NCI-H2029 (cell line): ENCODE measurements around the gene SIL1.
A peak's percentile ranks its signal among the peaks of the same experiment; 100 is the strongest.
"Not testable (repeated sequence)": the region's sequence is repeated elsewhere in the genome, so short reads cannot be mapped to it uniquely, and the experiment has no call there.

Experiments used
- DNase-seq: peaks from one replicate; lab custom pipeline; 2025; lab: John Stamatoyannopoulos, UW

The SIL1 gene

DNA sequence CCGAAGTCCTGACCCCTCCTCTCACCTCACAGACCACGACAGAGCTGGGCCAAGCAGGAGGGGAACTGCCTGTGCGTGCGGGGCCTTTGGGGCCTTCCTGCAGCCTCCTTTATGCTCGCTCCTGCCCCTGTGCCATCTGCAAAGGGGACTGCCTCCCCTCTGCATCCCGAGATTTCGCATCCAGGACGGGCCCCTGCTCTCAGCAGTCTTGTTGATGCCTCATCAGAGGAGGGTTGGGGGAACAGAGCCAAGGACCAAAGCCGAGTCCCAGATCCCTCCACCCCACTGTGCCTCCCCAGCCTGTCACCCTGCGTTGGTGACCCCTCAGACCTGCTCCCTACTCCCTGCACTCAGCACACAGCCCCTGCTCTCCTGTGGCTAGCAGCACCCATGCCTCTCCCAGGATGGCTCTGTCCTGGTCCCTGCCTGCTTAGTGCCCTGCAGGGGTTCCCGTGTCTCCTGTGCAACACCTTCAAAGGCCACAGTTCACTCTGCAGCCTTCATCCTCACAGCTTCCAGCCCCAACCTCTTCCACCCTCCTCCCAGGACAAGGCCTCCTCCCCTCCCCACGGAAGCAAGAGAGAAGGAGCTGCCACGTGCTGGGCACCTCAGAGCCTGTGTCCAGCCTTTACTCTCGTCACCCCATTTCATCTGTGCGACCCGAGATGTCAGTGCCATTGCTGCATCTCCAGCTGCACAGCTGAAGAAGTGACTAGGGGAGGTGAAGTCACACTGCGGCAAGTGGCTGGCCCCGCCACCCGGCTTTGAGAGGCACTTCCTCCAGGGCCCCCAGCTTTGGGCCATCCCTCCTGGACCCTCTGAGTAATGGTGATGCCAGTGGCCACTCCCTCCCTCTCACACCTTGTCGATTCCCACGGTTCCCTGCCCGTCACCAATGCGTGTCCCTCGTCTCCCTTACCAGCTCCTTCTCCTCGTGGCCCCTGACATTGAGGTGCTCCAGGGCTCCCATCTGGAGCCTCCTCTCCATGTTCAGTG is 260.5 kb downstream of the SIL1 start:
- DNase-seq: no peak

DNA sequence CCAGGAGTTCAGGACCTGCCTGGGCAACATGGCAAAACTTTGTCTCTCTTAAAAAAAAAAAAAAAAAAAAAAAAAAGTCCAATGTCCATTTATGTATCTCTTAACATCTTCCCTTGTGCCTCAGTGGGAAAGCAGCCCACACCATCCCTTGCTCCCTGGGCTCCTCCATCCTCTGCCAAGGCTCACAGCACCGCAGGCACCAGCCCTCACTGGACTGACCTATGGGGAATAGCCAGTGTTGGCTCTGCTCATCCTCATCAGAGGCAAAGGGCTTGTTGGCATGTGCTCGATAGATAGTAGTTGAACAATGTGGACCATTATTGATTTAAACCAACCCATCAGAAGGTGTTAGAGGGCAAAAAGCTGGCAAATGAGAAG is 261.2 kb downstream of the SIL1 start:
- no peak for DNase-seq

DNA sequence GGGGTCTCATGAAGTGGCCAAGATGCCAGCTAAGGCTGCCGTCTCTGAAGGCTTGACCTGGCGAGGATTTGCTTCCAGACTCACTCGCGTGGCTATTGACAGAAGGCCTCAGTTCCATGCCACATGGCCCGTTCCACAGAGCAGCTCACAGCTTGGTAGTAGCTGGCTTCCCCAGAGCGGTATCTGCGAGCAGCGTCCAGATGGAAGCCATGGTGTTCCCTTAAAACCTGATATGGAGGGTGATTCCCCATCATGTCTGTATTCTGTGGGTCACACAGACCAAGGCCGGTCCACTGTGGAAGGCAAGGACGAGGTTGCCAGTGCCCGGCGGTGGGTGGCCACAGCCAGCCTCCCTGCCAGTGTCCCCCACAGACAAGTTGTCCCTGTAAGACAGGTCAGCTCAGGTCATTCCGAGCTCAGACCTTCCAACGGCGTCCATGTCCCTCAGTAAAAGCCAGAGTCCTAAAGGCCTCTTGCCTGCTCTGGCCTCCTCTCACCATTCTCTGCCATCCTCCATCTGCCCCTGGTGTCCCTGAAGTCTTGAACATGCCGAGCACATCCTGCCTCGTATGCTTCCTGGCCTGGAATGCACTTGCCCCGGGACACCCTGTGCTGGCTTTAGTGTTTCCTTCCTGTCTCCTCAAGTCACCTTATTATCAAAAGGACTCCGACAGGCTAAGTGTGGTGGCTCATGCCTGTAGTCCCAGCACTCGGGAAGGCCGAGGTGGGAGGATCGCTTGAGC is 261.8 kb downstream of the SIL1 start:
- no peak for DNase-seq

DNA sequence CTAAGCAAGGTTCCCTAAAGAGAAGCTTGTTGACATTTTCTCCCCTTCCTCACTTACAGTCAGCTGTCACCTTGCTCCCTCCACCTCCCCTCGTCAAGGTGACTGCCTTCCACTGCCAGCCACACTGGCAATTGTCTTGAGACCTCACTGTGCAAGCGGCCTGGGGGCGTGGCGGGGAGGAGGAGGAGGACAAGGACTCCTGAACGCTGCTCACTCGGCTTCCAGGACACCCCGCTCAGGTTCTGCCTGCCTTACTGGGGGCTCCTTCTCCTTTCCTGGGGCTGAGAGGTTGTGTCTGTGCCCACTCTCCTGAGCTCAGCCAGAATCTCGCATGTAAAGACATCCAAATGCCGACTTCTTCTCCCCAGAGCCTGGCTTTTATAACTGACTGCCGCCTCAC is 262.7 kb downstream of the SIL1 start:
- DNase-seq: no peak

DNA sequence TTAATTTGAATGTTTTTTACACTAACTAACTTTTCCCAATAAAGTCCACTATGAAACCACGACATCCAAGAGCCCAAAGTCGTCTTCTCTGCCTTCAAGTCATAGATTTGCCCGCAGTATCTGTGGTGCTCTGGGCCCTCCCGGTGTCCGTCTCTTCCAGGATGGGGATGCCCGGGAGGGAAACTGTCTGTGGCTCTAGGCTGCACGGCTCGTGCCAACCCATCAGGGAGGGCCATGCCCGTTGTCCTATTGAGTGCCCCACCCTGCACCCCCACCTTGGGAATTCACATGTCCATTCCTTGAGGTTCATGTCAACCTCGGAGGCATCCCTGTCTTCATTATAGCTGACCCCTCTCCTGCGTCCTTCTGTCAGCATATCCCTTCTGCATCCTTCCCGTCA is 263.2 kb downstream of the SIL1 start:
- no peak for DNase-seq

DNA sequence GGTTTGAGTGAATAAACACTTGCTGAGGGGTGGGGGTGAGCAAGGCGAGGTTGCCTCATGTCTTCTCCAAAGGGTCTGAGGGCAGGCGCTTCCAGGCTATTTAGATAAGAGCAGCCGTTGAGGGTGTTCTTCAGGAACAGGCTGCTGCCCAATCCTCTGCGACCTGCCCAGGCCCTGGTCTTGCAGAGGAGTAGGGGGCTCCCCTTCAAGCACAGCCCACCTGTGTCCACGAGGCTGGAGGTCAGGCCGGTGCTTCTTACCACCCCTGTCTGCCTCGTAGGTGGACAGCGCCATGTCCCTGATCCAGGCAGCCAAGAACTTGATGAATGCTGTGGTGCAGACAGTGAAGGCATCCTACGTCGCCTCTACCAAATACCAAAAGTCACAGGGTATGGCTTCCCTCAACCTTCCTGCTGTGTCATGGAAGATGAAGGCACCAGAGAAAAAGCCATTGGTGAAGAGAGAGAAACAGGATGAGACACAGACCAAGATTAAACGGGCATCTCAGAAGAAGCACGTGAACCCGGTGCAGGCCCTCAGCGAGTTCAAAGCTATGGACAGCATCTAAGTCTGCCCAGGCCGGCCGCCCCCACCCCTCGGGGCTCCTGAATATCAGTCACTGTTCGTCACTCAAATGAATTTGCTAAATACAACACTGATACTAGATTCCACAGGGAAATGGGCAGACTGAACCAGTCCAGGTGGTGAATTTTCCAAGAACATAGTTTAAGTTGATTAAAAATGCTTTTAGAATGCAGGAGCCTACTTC is 264.5 kb downstream of the SIL1 start:
- no peak for DNase-seq

DNA sequence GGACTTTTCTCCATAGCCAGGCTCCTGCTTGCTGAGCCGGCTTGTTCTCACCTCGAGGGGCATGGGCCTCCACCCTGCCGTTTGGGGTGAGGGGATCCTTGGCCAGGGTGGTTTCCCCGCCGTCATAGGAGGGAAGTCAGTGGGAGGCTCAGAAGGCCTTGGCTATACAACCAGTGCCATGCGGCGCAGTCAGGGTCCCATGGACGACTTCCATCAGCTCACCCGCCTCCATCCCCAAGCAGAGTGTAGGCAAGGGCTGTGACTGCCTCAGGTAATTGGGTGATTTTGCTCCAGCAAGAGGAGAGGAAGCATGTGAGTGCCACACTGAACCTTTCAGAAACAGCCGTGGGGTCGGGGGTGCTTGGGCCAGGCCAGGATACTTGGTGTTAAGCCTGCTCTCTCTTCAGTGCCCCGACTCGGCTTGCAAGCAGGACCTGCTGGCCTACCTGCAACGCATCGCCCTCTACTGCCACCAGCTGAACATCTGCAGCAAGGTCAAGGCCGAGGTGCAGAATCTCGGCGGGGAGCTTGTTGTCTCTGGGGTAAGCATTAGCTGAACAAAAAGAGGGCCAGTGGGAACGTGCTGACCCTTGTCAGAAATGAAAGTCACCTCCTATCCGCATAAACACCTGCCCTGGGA is 265.9 kb downstream of the SIL1 start:
- DNase-seq: no peak

DNA sequence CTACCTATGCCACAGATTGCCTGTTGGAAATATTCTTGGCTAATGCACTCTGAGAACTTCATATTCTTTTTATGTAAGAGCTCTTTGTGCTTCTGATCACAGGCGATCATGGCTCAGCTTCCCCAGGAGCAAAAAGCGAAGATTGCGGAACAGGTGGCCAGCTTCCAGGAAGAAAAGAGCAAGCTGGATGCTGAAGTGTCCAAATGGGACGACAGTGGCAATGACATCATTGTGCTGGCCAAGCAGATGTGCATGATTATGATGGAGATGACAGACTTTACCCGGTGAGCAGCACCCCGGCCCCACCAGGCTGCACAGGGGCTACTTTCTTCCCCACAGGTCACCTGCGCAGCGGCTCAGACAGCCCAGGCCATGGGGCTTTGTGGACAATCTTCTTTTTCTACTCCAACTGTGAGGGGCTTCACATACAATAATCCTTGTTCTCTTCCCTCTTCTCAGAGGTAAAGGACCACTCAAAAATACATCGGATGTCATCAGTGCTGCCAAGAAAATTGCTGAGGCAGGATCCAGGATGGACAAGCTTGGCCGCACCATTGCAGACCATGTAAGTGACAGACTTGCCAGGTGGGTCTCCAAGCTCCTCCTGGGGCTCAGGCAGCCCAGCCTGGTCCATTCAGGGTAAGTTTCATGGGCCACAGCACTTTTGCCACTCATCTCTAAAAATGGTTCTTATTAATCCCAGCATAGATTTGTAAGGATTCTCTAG is 267.6 kb downstream of the SIL1 start:
- DNase-seq: no peak

DNA sequence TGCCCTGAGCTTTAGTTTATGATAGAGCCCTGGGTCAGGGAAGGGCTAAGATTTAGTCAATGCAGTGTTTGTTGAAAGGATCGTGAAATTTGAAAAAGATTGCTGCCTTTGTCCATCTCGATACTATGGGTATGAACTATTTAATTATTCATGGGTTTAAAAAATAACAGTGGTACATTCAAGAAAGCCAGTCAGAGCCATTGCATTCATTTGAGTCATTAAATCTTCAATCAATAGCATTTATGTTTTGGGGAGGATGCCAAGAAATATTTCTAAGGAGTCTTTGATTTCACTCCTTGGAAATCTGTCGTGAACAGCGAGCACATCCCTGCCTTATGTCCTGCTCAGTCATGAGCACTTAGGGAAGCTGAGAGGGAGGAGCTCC is 268.6 kb downstream of the SIL1 start:
- no peak for DNase-seq

DNA sequence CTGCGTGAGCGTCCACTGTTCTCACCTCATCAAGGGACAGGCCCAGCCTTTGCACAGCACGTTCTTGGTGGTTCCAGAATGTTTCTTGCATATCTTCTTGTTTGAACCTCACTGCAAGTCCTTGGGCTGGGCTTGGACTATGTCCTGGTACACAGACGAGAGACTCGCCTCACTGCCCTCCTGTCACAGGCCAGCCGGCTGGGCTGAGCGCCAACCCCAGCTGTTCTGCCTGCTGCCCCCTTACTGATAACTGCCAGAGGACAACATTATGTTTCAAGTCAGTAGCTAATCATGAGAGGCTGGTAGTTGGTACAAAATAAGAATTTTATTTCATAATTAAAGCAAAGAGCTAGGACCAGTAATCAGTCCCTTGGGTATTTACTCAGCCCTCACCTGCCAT is 270.2 kb downstream of the SIL1 start:
- peak; percentile 21 for DNase-seq

DNA sequence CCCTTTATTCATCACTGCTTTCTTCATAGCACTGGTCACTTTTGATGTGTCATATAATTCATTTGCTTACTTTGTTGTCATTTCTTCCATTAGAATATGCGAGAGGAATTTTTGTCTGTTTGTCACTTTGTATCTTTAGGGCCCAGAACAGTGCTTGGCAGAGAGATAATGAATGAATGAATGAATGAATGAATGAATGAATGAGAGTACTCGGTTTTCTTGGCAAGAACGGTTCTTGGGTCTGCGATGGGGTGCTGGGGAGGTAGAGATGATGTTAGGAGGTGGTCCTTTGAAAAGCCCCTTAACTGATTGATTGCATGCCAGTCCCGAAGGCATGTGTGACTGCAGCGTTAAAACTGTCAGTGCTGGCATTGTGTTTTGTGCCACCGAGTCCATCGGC is 270.6 kb downstream of the SIL1 start:
- DNase-seq: no peak

DNA sequence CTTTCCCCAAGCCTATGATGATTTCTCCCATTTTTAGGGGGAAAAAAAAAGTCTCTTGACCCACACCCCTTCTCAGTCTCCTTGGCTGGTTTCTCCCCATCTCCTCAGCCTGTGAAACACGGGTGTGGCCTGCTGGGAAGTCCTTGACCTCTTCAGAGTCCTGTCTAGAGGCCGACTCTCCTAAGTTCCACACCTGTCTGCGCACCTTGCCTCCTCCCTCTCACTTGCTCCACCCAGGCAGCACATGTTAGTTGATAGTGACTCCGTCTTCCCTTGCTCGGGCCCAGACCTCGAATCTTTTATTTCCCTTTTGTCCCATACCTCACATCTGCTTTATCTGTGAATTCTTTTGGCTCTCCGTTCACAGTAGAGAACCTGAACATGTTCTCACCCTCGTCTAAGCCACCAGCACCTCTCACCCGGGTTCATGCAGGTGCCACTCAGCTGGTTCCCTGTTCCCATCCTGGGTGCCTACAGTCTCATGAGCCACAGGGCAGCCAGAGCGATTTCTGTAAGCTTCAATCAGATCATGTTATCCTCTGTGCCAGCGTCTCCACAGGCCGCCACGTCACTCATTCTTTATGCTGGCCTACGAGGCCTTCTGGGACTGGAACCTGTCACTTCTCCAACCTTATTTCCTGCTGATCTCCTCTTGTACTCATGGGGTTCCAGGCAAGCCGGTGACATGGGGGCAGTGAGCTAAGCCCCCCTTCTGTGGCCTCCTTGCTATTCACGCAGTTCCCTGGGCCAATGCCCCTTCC is 271.3 kb downstream of the SIL1 start:
- DNase-seq: no peak

DNA sequence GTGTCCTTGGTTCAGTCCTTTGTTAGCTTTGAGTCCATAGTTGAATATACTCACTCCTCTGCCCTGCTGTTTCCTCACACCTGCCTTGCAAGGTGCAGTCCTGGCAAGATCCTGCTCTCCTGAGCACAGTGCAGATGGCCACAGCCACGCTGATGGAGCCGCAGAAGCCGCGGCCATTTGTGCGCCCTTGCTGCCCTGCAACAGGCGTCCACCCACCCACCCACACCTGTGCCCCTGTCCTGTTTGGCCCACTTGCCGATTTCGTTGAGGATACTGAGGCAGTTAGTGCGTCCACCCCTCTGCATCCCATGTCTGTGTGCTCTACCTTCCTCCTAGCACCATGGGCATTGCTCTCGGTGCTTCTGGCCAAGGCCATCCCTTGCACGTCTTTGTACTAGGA is 271.9 kb downstream of the SIL1 start:
- DNase-seq: no peak

DNA sequence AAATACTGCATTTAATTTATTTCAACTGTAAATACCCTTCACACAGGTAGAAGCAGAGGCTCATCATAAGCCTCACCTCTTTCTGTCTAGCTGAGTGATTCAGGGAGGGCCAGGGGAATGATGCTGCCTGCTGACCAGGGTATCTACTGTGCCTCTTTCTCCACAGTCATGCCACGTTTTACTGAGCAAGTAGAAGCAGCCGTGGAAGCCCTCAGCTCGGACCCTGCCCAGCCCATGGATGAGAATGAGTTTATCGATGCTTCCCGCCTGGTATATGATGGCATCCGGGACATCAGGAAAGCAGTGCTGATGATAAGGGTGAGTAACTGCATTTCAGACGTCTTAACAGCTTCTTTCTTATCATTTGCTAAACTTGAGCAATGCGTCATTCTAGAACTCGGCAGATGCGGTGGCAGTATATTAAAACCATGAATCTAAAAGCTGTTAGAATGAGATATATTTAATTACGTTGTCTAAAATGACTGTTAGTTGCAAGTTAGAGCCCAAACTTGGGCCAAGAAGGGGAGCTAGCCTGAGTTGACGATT is 273.0 kb downstream of the SIL1 start:
- no peak for DNase-seq

DNA sequence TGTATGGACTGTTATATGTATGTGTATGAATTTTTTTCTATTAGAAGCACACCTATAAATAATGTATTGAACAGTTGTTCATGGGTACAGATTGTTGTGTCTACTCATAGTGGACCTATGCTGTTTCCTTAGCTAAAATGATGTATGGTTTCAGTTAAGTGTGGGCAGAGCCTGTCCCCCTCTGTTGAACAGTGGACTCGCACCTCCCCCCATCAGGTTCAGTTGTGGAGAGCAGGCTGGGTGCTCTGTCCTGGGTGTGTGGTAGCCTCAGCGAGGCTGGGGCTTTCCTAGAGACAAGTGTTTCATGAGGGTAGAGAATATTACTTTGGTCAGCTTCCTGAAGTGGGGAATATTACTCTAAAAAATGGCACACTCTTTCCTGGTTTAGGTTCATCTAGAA is 275.7 kb downstream of the SIL1 start:
- no peak for DNase-seq

DNA sequence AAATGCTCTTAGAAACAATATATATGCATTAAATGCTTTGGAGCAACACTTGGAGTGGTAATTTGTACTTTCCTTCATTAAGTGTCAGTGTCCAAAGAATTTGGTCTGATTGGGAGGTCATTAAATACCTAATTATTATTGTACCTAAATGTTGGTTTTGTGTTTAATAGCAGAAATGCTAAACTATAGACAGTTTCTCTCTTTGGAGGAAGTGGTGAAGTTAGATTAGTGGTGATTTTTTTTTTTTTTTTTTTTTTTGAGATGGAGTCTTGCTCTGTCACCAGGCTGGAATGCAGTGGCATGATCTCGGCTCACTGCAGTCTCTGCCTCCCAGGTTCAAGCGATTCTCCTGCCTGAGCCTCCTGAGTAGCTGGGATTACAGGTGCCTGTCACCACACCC is 276.8 kb downstream of the SIL1 start:
- not testable (repeated sequence) for DNase-seq

DNA sequence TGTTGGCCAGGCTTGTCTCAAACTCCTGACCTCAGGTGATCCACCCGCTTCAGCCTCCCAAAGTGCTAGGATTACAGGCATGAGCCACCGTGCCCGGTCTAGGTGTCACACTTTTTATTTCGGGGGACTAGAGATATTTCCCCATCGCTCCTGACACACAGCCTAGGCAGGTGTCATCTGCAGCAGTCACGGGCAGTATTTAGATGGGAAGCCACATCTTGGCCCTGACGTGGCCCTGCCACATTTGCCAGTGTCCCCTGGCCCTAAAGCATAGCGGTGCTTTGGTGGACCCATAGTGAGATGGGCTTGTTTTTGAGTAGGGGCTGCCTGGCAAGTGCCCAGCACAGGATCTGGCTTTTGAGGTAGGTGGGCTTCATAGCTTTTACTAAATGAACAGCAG is 278.0 kb downstream of the SIL1 start:
- no peak for DNase-seq

DNA sequence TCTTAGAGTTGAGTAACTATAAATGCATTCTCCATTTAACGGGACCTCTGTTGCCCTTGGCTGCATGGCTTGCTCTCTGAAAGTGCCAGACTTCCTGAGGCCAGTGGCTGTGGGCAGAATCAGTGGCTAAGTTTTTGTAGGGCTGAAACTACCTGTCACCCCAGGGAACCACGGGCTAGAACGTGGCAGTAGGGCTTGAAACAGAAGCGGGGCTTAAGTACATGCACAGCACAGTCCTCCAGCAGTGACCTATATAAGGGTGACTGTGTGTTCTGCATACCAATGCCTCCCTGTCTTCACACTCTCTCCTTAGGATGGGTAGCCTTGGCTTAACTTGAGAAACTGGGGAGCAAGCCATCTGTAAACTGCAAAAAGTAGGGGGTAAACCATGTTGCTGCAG is 279.5 kb downstream of the SIL1 start:
- no peak for DNase-seq

DNA sequence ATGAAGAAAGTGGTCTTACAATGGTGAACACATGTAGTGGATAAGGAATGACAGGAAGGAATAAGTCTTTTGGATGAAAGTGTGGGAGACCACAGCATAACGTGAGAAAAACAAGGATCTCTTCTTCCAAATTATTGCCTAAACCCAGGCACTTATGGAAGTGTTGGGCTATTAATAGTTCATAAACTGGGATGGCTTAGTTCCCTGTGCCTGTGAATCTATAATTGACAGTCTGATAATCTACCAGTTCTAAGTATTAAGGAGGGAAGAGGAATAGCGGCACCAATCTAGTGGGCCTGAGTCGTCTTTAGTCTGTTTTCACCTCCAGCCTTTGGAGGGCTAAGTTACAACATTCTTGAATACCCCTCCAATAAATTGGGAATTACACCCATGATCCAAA is 283.8 kb downstream of the SIL1 start:
- DNase-seq: no peak

DNA sequence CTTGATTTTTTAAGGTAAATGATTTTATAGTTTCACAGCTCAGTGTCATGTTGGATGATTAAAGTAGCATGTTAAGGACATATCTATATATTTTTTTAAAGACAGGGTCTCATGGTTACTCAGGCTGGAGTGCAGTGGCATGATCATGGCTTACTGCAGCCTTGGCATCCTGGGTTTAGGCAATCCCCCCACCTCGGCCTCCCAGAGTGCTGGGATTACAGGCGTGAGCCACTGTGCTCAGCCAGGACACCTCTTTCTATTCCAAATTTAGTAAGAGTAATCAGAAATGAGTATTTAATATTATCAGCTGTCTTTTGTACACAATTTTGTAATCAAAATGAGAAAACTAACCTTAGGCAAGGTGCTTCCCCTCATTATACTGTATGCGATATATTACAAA is 284.4 kb downstream of the SIL1 start:
- DNase-seq: no peak
